RPMI7951 (cell line): Measurements from ENCODE around the gene COA6. TPM values are rescaled to one million over a fixed set of nuclear protein-coding genes. Genes with fewer than 3 reads are reported as not detected.
"Not testable (repeated sequence)": the region's sequence is repeated elsewhere in the genome, so short reads cannot be mapped to it uniquely, and the experiment has no call there.

Source experiments
- DNase-seq: peaks from one replicate; pipeline ENCODE4 v3.0.0-alpha.2; 2012; ENCODE audit warnings: low read depth
- total RNA-seq: library from RNA; depleted of rRNA; stranded (reverse); fragments of >200 nt; shearing (Covaris generic); gene quantifications from 2 replicates; pipeline ENCODE4 v1.2.3, GENCODE V29; 2014; rRNA removed

COA6 gene, protein sequence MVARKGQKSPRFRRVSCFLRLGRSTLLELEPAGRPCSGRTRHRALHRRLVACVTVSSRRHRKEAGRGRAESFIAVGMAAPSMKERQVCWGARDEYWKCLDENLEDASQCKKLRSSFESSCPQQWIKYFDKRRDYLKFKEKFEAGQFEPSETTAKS
- 49.1 and 59.0 TPM in 2 replicates for total RNA-seq

DNA sequence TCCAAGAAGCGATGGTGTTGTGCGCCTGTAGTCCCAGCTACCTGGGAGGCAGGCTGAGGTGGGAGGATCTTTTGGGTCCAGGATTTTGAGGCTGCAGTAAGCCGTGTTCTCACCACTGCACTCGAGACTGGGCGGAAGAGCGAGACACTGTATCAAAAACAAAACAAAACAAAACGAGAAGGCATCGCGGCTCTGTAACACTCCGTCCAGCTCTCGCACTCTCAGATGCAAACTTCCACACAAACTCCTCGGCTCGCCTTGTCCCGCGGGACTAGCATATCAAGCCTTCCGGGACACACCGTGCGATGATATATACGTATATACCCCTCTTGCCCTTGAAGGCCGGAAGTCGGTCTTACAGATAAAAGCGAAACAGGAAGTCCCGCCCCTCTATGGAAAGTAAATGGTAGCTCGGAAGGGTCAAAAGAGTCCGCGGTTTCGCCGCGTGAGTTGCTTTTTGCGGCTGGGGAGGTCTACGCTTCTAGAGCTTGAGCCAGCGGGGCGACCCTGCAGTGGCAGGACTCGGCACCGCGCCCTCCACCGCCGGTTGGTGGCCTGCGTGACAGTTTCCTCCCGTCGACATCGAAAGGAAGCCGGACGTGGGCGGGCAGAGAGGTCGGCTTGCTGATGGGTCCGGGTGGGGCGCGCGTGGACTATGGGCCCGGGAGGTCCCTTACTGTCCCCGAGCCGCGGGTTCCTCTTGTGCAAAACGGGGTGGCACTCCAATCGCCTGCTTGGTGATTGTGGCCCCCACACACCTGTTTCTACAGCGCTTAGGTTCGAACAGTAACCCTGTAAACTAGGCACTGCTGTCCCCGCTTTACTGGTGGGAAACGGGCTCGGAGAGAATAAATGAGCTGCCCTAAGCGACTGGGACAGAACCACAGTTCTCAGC, at the start of gene COA6:
TSS of gene COA6 (plus strand) at position 393 of the 895 bp plus-strand sequence. CDS start at position 404, 11 bp downstream.
- peak; percentile 96 for DNase-seq

- DNase-seq, result no peak
These were observed 48.4 kb upstream of the COA6 start for GRCh38 chr1:234324821-234325220.

- DNase-seq, result no peak
These were observed 47.3 kb upstream of the COA6 start for GRCh38 chr1:234325878-234326496.

GRCh38 chr1:234326497-234327366, 46.5 kb upstream of the COA6 start:
- DNase-seq, result peak; percentile 58

DNA sequence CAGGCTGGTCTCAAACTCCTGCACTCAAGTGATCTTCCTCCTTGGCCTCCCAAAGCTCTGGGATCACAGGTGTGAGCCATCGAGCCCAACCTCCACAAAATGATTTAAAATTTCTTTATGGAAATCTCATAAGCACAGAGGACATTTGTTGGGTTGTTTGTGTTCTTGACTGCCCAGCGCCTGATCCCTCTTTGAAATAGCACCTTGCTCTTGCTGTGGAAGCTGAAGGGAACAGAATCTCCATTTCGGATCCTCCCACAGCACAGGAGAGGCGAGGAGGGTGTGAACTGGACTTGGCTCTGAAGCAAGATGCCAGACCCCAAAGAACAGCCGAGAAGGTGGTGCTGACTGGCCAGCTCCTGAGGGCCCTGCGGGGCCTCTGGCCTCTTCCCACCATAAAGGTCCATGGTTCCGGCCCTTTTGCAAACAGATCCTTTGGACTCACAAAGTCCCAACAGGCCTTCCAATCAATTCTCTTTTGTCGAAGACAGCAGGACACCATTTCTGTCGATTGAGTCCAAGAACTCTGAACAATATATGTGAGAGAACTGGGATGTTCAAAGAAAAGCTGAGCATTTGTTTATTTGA, 45.6 kb upstream of the COA6 start:
- no peak for DNase-seq

GRCh38 chr1:234330843-234331215, 42.4 kb upstream of the COA6 start:
- DNase-seq, result peak; percentile 40

- DNase-seq, result no peak
These were observed 41.7 kb upstream of the COA6 start for GRCh38 chr1:234331507-234331906.

DNA sequence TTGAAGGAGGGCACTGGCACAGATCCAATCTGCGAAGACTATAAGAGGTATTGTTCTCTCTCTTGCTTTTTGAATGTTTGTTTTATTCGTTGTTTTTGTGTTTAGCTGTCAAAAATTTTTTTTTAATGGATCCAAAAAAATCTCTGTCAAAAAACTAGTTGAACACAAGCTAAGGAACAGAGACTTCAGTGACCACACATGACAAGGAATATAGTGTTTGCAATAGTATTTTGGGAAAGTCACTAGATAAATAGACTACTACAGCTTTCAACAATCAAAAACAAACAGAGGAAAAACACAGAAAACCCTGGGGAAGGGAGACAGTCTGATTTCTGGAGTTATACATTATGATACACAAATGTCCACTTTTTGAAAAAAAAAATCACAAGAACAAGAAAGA, 36.9 kb upstream of the COA6 start:
- DNase-seq, result no peak

- no peak for DNase-seq
These were observed 36.0 kb upstream of the COA6 start for GRCh38 chr1:234337233-234337632.

DNA sequence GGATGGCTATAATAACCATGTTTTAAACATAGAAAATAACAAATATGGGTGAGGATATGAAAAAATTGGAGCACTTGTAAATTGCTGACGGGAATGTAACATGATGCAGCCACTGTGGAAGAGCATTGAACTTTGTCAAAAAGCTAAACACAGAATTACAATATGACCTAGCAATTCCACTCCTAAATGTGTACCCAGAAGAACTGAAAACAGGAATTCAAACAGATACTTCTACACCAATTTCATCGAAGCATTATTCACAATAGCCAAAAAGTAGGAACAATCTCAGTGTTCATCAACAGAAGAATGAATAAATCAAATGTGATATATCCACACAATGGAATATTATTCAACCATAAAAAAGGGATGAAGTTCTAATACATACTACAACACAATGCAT, 32.7 kb upstream of the COA6 start:
- DNase-seq, result no peak

- DNase-seq, result no peak
These were observed 30.5 kb upstream of the COA6 start for GRCh38 chr1:234342774-234343173.

- no peak for DNase-seq
These were observed 28.0 kb upstream of the COA6 start for GRCh38 chr1:234345237-234345636.

DNA sequence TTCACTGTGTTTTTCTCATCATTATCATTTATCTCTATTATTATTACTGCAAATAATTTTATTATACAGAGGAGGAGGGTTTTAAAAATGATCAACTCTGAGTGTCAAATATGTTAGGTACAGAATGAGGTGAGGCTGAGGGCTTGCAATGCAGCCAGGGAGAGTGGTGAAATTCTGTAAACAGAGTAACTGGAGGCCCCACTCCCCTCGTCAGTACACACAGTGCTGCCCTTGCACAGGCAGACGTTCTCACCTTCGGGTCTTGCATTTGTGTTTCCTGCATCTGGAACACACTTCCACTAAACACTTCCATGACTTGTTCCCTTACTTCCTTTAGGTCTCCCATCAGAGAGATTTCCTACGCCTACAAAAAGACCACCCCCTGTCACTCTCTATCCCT, 24.3 kb upstream of the COA6 start:
- DNase-seq, result no peak

DNA sequence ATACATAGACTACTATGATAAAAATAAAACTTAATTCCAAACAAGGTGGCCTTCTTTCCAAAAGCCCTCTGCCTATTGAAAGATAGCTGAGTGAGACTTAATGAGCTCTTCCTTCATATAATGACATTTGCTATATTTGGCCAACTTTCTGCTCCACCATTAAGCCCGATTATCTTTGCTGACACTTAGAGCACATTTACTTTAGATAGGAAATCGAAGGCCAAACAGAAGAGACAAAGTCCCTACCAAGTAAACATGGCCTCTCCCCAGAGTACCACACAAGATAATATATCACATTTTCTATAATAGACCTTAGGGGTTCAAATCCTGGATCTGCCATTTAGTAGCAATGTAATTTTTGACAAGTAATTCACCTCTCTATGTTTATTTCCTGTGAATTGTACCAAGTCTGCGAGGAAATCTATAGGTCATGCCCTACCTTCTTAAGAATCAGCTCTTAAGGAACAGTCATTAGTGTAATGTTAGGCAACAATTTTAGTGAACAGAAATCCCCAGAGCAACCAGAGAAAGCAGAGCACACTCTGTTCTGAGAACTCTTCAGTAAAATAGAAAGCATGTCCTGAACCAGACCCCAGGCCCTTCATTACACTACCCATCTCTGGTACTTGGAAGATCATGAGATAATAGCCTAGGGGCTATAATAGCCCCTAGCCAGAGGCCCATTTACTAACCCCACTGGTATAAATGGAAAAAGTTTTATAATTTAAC, 17.3 kb upstream of the COA6 start:
- no peak for DNase-seq

GRCh38 chr1:234356615-234357269, 16.5 kb upstream of the COA6 start:
- not testable (repeated sequence) for DNase-seq

DNA sequence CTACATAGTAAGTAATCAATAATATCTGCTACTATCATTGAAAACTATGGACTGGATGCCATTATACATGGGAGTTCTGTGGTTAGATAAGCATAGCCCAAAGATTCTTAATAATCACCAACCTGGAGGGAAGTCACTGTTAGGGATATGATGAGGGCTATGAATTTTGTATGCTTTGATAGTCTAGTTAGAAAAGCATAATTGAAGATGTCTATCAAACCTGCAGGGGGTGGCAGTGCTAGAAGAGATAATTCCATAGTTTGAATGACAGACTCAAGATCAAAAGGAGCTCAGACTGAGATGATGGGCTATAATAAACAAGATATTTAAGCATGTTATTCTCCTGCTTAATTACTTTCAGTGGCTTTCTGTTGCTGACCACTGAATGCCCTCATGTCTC, 15.4 kb upstream of the COA6 start:
- DNase-seq, result no peak

- no peak for DNase-seq
These were observed 12.1 kb upstream of the COA6 start for GRCh38 chr1:234361102-234361603.

- no peak for DNase-seq
These were observed 10.7 kb upstream of the COA6 start for GRCh38 chr1:234362558-234362957.

DNA sequence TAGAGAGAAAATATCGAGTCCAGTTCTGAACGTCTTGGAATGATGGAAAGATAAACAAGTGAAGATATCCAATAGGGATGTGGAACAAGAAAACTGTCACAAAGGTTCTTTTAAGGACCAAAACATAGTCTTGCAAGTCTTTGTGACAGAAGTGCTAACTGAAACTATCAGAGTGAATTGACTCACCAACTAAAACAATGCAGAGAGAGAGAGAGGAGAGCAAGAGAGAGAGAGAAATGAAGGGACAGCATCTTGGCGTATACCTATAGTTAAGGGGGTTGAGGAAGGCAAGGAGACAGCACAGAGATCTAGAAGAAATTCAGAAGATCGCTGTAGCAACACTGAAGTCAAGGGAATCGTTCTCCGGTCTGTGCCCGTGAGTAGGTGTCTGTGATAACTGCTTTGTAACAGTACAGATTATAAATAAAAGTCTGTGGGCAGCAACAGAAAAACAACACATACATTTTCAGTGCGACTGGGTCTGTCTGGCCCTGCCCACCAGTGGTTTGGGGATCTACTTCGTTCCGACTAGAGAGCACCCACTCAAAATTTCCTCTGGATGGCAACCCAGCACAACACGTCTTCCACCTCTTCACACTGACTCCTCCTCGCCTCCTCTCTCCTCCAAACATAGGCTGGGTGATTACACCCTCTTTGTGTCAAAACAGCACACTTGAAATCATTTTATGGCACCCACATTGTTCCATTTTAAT, 4.8 kb upstream of the COA6 start:
- DNase-seq, result no peak
